Stimulated activated CD4-positive, alpha-beta T cell treated with anti-CD3 and anti-CD28 coated beads, TNF-alpha, amount 100 ng/mL, for 48 hours (primary cell): ENCODE results near the gene ARAP2.

Experiments
- DNase-seq, 3 donors: peaks; one replicate each; pipeline ENCODE4 v3.0.0-alpha.2; 2020; ENCODE audit warnings: low read depth in 3 of 3

ARAP2 gene

GRCh38 chr4:36039026-36039425 is 205.3 kb downstream of the ARAP2 start:
- no peak for DNase-seq

- DNase-seq: no peak
These were observed 205.8 kb downstream of the ARAP2 start for GRCh38 chr4:36038491-36038890.

GRCh38 chr4:36037127-36037526 is 207.2 kb downstream of the ARAP2 start:
- no peak for DNase-seq

GRCh38 chr4:36029951-36030350 is 214.4 kb downstream of the ARAP2 start:
- DNase-seq: no peak

DNA sequence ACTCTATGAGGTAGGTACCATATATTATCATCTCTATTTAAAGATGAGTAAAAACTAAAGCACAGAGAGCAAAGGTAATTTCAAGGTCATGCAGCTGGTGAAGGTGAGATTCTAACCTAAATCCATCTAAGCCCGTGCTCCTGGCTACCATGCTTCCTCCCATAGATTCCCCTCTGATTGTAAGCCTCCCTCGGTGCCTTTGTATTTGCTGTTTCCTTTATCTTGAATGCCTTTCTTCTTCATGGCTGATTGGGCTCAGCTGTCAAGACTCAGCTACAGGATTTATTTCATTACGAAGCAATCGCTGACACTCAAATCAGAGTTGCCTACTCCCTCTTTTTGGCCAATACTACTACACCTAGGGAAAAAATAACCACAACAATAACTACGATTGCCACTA is 217.1 kb downstream of the ARAP2 start:
- no peak for DNase-seq

- DNase-seq: no peak
These were observed 217.9 kb downstream of the ARAP2 start for GRCh38 chr4:36026348-36026880.

- no peak for DNase-seq
These were observed 219.2 kb downstream of the ARAP2 start for GRCh38 chr4:36024901-36025660.

GRCh38 chr4:36020351-36020750 is 224.0 kb downstream of the ARAP2 start:
- no peak for DNase-seq
